Upper lobe of left lung (tissue), 6 donors: ENCODE data around the gene EFNA3. TPM values are rescaled to one million over a fixed set of nuclear protein-coding genes. Genes with fewer than 3 reads are reported as not detected.
A peak's percentile ranks its signal among the peaks of the same experiment; 100 is the strongest.

Experiments used
- ATAC-seq, 2 donors: fragments of 200-7000 bp; cut with Tn5 transposase; one replicate each; pipeline ENCODE4 v1.9.1; 2022; ENCODE audit warnings: mild to moderate bottlenecking in 2 of 2, moderate library complexity in 2 of 2; ENCODE audit not compliant: low FRiP score in 2 of 2
- DNase-seq, 2 donors: peaks; one replicate each; pipeline ENCODE4 v3.0.0-alpha.2; 2019 to 2020
- H3K27ac ChIP-seq, 4 donors: fragments of 200-600 bp; sonication (generic); one replicate each; pipeline ENCODE4 v1.5.1; 2016 to 2019
- H3K27me3 ChIP-seq, 4 donors: fragments of 200-600 bp; sonication (generic); one replicate each; pipeline ENCODE4 v1.5.1; 2017 to 2019
- H3K36me3 ChIP-seq, 4 donors: fragments of 200-600 bp; sonication (generic); one replicate each; pipeline ENCODE4 v1.5.1; 2016 to 2019
- H3K4me1 ChIP-seq, 4 donors: fragments of 200-600 bp; sonication (generic); one replicate each; pipeline ENCODE4 v1.5.1; 2018 to 2019
- H3K4me3 ChIP-seq, 4 donors: fragments of 200-600 bp; sonication (generic); one replicate each; pipeline ENCODE4 v1.5.1; 2017 to 2019; ENCODE audit warnings: mild to moderate bottlenecking in 2 of 4, moderate library complexity in 1 of 4
- H3K9me3 ChIP-seq, 4 donors: fragments of 200-600 bp; sonication (generic); one replicate each; pipeline ENCODE4 v1.5.1; 2018 to 2019
- CTCF ChIP-seq, 6 experiments: fragments of 450-650 bp in 4 of 6; fragments of 200-600 bp in 2 of 6; sonication (generic) in 2 of 6; IDR thresholded peaks; one replicate each; pipeline ENCODE4 v1.5.1; 2016 to 2019; ENCODE audit warnings: antibody characterized with exemption in 6 of 6
- EP300 ChIP-seq, 4 donors: sonication (generic); formaldehyde crosslinking; IDR thresholded peaks; one replicate each; pipeline ENCODE4 v1.5.1; 2017; ENCODE audit warnings: antibody characterized with exemption in 4 of 4, control low read depth in 2 of 4
- POLR2A ChIP-seq, 4 donors: fragments of 450-650 bp; IDR thresholded peaks; one replicate each; pipeline ENCODE4 v1.5.1; 2016 to 2017; ENCODE audit warnings: antibody characterized with exemption in 4 of 4, mild to moderate bottlenecking in 2 of 4
- POLR2AphosphoS5 ChIP-seq, 2 donors: sonication (generic); formaldehyde crosslinking; IDR thresholded peaks; one replicate each; pipeline ENCODE4 v1.5.1; 2017; ENCODE audit warnings: antibody characterized with exemption in 2 of 2
- WGBS, 2 donors: methylation state at CpG; one replicate each; pipeline ENCODE4 v1.1.5; 2017 to 2018; 5-methylcytosine and 5-hydroxymethylcytosine counted together
- total RNA-seq, 6 donors: library from RNA; depleted of rRNA in 4 of 6; stranded (reverse); fragments of >200 nt in 4 of 6; gene quantifications; one replicate each; pipeline versions ENCODE4 v1.1.0 to v1.2.1, GENCODE V29; 2016 to 2021
- donor health status: DM: no; HTN: no; CAD: no; lungs with moderate emphysema.
- donor health status: DM: no; HTN: yes; CAD: no; lungs with severe emphysema.

EFNA3 gene
- total RNA-seq, 6 donors from 2014 or later: 0.33 to 2.1 (median 1.4) TPM

DNA sequence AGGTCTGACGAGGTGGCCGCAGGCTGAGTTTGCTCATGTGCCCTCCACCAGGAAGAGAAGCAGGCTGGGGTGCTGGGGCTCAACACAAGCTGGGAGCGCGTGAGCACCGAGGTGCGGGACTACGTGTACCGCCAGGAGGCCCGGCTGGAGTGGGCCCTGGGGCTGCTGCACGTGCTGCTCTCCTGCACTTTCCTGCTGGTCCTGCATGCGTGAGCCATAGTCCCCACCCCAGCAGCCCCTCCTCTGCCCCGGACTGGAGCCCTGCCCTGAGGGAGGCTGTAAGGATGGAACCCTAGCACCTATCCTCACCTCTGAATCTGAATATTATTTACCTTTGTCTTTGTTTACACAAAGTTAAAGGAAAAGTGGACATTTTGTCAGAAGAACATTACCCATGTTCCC lies 35.3 kb upstream of the EFNA3 start:
- Histone ChIP-seq H3K27ac (no peak overlapping the region), H3K27me3 (no peaks in the 10 kb centered on the region), H3K36me3 (no peaks in the 10 kb centered on the region), H3K4me3 (no peak overlapping the region), H3K4me1 (peaks cover 19 to 27% (median 24%) of the 10 kb centered on the region in 4 donors), H3K9me3 (no peaks in the 10 kb centered on the region)
- peak in 1 of 2 donors; percentile 83 for DNase-seq
- WGBS, 2 donors: 76% methylated on average over 7 to 12 of the region's 12 CpGs
- TF ChIP-seq POLR2AphosphoS5 (IDR thresholded peaks at IDR 0.05) (no peak), CTCF (IDR thresholded peaks at IDR 0.05) (no peak), POLR2A (IDR thresholded peaks at IDR 0.05) (no peak), EP300 (IDR thresholded peaks at IDR 0.05) (no peak)
- ATAC-seq: no peak

GRCh38 chr1:155043793-155044192 lies 34.8 kb upstream of the EFNA3 start:
- H3K27ac ChIP-seq: no peak overlapping the region
- ATAC-seq: no peak

GRCh38 chr1:155044365-155044764 lies 34.3 kb upstream of the EFNA3 start:
- WGBS, 2 donors: 84 to 89% methylated on average over 6 of the region's 6 CpGs
- no peaks in the 10 kb centered on the region for H3K9me3 ChIP-seq
- TF ChIP-seq CTCF (IDR thresholded peaks at IDR 0.05): no peak
- no peak for TF ChIP-seq POLR2A (IDR thresholded peaks at IDR 0.05)
- no peak for TF ChIP-seq EP300 (IDR thresholded peaks at IDR 0.05)
- TF ChIP-seq POLR2AphosphoS5 (IDR thresholded peaks at IDR 0.05): no peak
- DNase-seq (no peak), ATAC-seq (no peak)
- H3K4me1 ChIP-seq: peaks cover 13 to 26% (median 18%) of the 10 kb centered on the region in 4 donors
- no peaks in the 10 kb centered on the region for H3K27me3 ChIP-seq
- no peaks in the 10 kb centered on the region for H3K36me3 ChIP-seq
- H3K4me3 ChIP-seq: no peak overlapping the region
- peak overlapping the region in 3 of 4 donors; percentile 51 to 73 (median 65) for H3K27ac ChIP-seq

More at GRCh38 chr1:155043793-155044192, 34.8 kb upstream of the EFNA3 start:
- peaks cover 17 to 27% (median 20%) of the 10 kb centered on the region in 4 donors for H3K4me1 ChIP-seq
- H3K4me3 ChIP-seq: no peak overlapping the region
- no peaks in the 10 kb centered on the region for H3K36me3 ChIP-seq
- no peaks in the 10 kb centered on the region for H3K27me3 ChIP-seq
- no peaks in the 10 kb centered on the region for H3K9me3 ChIP-seq
- no peak for TF ChIP-seq POLR2AphosphoS5 (IDR thresholded peaks at IDR 0.05)
- DNase-seq: no peak
- 54 to 70% methylated on average over 3 of the region's 3 CpGs for WGBS, 2 donors

GRCh38 chr1:155044812-155045657 lies 33.6 kb upstream of the EFNA3 start:
- H3K27me3 ChIP-seq: no peaks in the 10 kb centered on the region
- H3K4me1 ChIP-seq: peaks cover 20 to 33% (median 25%) of the 10 kb centered on the region in 4 donors
- DNase-seq (peak in 1 of 2 donors; percentile 95), ATAC-seq (peak; percentile 92 to 95)
- peak overlapping the region in 3 of 4 donors; percentile 51 to 73 (median 65) for H3K27ac ChIP-seq
- TF ChIP-seq CTCF (IDR thresholded peaks at IDR 0.05) (peak; percentile 67 to 84 (median 80)), EP300 (IDR thresholded peaks at IDR 0.05) (no peak), POLR2AphosphoS5 (IDR thresholded peaks at IDR 0.05) (no peak), POLR2A (IDR thresholded peaks at IDR 0.05) (no peak)
- H3K9me3 ChIP-seq: no peaks in the 10 kb centered on the region
- 34 to 42% methylated on average over 7 of the region's 7 CpGs for WGBS, 2 donors
- H3K4me3 ChIP-seq: no peak overlapping the region
- no peaks in the 10 kb centered on the region for H3K36me3 ChIP-seq

DNA sequence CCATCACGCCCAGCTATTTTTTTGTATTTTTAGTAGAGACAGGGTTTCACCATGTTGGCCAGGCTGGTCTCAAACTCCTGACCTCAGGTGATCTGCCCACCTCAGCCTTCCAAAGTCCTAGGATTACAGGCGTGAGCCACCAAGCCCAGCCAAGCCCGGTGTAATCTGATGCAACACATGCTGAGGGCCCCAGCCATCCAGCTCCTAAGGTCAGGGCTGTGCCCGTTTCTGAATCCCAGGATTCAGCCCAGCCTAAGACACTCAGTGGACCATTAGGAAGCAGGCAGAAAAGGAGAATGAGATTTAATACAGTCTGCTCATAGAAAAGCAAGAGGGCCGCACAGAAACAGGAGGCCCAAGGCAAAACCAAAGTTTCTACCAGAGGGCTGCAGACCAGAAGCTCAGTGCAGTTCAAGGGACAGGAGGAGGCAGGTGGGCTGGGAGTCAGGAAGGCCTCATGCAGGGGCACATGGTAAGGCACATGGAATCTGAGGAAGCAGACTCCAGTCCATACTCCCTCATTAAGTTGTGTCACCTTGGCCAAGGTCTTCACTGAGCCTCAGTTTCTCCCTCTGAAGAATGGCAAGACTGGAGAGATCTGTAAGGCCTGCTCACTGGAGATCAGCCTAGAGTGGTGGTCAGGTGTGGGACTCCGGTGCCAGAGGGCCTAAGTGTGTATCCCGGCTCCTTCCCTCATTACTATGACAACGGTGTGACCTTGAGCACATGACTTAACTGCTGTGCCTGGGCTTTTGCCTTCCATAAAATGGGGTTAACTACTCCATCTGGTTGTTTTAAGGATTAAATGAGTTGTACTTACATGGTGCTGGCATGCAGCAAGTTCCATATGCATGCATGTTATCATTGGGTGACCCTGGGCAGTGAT lies 29.9 kb upstream of the EFNA3 start:
- H3K27ac ChIP-seq: peak overlapping the region in 1 of 4 donors; percentile 10

More for the DNA sequence above, 29.9 kb upstream of the EFNA3 start:
- ATAC-seq: no peak
- Histone ChIP-seq H3K4me3 (no peak overlapping the region), H3K4me1 (peaks cover 34 to 62% (median 48%) of the 10 kb centered on the region in 4 donors), H3K36me3 (no peaks in the 10 kb centered on the region), H3K27me3 (no peaks in the 10 kb centered on the region), H3K9me3 (no peaks in the 10 kb centered on the region)
- no peak for DNase-seq
- no peak for TF ChIP-seq EP300 (IDR thresholded peaks at IDR 0.05)
- TF ChIP-seq POLR2AphosphoS5 (IDR thresholded peaks at IDR 0.05): no peak
- TF ChIP-seq CTCF (IDR thresholded peaks at IDR 0.05): no peak
- no peak for TF ChIP-seq POLR2A (IDR thresholded peaks at IDR 0.05)
- 83 to 91% methylated on average over 8 of the region's 8 CpGs for WGBS, 2 donors
